SK-N-SH treated with all-trans-retinoic acid at 6 μM for 48 hours (cell line): ENCODE results near the gene OXSR1.

Experiments used
- ATAC-seq: fragments of 200-7000 bp; cut with Tn5 transposase; 3 replicates; pipeline ENCODE4 v1.9.1; 2020; ENCODE audit warnings: mild to moderate bottlenecking, moderate library complexity
- CREB5 ChIP-seq: fragments of 250-450 bp; sonication (Bioruptor Pico); IDR thresholded peaks from 2 replicates; pipeline ENCODE4 v1.5.1; 2020; ENCODE audit warnings: low read depth, mild to moderate bottlenecking, moderate library complexity
- CSDC2 ChIP-seq: fragments of 250-450 bp; sonication (Bioruptor Pico); IDR thresholded peaks from 2 replicates; pipeline ENCODE4 v1.5.0; 2020; ENCODE audit warnings: mild to moderate bottlenecking, moderate library complexity
- CSRNP3 ChIP-seq: fragments of 250-450 bp; sonication (Bioruptor Pico); IDR thresholded peaks from 2 replicates; pipeline ENCODE4 v1.5.1; 2021; ENCODE audit warnings: mild to moderate bottlenecking, moderate library complexity
- ESRRG ChIP-seq: fragments of 250-450 bp; sonication (Bioruptor Pico); IDR thresholded peaks from 2 replicates; pipeline ENCODE4 v1.6.1; 2021; ENCODE audit warnings: mild to moderate bottlenecking
- GLIS3 ChIP-seq: fragments of 250-450 bp; sonication (Bioruptor Pico); IDR thresholded peaks from 2 replicates; pipeline ENCODE4 v1.5.0; 2020; ENCODE audit warnings: mild to moderate bottlenecking, moderate library complexity
- ISL1 ChIP-seq: fragments of 250-450 bp; sonication (Bioruptor Pico); IDR thresholded peaks from 2 replicates; pipeline ENCODE4 v2.1.2; 2022; ENCODE audit warnings: mild to moderate bottlenecking, moderate library complexity
- POU6F1 ChIP-seq: fragments of 250-450 bp; sonication (Bioruptor Pico); IDR thresholded peaks from 2 replicates; pipeline ENCODE4 v1.8.0; 2021; ENCODE audit warnings: low read depth, mild to moderate bottlenecking, moderate library complexity, borderline replicate concordance
- PPARA ChIP-seq: fragments of 250-450 bp; sonication (Bioruptor Pico); IDR thresholded peaks from 2 replicates; pipeline ENCODE4 v1.5.0; 2020; ENCODE audit warnings: mild to moderate bottlenecking, borderline replicate concordance
- RARB ChIP-seq: fragments of 250-450 bp; sonication (Bioruptor Pico); IDR thresholded peaks from 2 replicates; pipeline ENCODE4 v1.8.0; 2021; ENCODE audit warnings: mild to moderate bottlenecking, moderate library complexity
- TCF4 ChIP-seq: fragments of 250-450 bp; sonication (Bioruptor Pico); IDR thresholded peaks from 2 replicates; pipeline ENCODE4 v1.8.0; 2021; ENCODE audit warnings: mild to moderate bottlenecking, moderate library complexity, borderline replicate concordance
- TOX ChIP-seq: fragments of 250-450 bp; sonication (Bioruptor Pico); IDR thresholded peaks from 2 replicates; pipeline ENCODE4 v1.8.0; 2021; ENCODE audit warnings: mild to moderate bottlenecking, moderate library complexity, borderline replicate concordance
- TSHZ2 ChIP-seq: fragments of 250-450 bp; sonication (Bioruptor Pico); IDR thresholded peaks from 2 replicates; pipeline ENCODE4 v1.5.0; 2020; ENCODE audit warnings: mild to moderate bottlenecking, moderate library complexity
- ZC3H10 ChIP-seq: fragments of 250-450 bp; sonication (Bioruptor Pico); IDR thresholded peaks from 2 replicates; pipeline ENCODE4 v1.5.1; 2021; ENCODE audit warnings: mild to moderate bottlenecking, moderate library complexity
- ZFP3 ChIP-seq: fragments of 250-450 bp; sonication (Bioruptor Pico); IDR thresholded peaks from 2 replicates; pipeline ENCODE4 v1.5.0; 2020; ENCODE audit warnings: mild to moderate bottlenecking, moderate library complexity
- ZFP30 ChIP-seq: fragments of 450-650 bp; formaldehyde crosslinking; IDR thresholded peaks from 2 replicates; pipeline ENCODE4 v1.5.0; 2022; ENCODE audit warnings: mild to moderate bottlenecking, moderate library complexity
- ZNF565 ChIP-seq: fragments of 450-650 bp; formaldehyde crosslinking; conservative IDR thresholded peaks from 2 replicates; pipeline ENCODE4 v1.5.0; 2020; ENCODE audit warnings: low read depth, mild to moderate bottlenecking, moderate library complexity
- ZNF70 ChIP-seq: fragments of 450-650 bp; formaldehyde crosslinking; IDR thresholded peaks from 2 replicates; pipeline ENCODE4 v1.5.0; 2020; ENCODE audit warnings: mild to moderate bottlenecking, moderate library complexity
- TF ChIP-seq, protein P1 (sequence below): fragments of 250-450 bp; sonication (Bioruptor Pico); IDR thresholded peaks from 2 replicates; pipeline ENCODE4 v1.8.0; 2020; ENCODE audit warnings: mild to moderate bottlenecking, moderate library complexity, borderline replicate concordance

OXSR1 gene

DNA sequence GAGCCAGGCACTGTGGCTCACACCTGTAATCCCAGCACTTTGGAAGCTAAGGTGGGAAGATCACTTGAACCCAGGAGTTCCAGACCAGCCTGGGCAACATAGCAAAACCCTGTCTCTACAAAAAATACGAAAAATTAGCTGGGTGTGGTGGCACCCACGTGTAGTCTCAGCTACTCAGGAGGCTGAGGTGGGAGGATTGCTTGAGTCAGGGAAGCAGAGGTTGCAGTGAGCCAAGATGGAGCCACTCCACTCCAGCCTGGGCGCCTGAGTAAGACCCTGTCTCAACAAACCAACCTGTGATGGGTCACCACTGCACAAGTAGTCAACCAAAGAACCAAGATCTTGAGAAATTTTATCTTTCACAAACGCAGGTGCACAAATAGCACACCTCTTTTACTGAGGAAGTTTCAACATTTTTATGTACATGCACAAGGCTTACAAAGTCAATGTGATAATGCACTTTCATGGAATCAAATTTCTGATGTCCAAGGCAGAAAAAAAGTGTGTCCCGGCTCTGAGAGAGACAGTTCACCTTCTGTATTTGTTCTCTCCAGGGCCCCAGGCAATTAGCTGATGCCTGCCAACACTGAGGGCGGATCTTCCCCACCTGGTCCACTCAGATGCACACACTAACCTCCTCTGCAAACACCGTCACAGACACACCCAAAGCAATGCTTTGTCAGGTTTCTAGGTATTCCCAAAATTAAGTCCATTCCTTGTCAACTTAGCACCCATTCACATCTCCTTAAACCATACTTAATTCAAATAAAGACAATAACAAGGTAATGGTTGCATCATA is 40.8 kb upstream of the OXSR1 start:
- TF ChIP-seq CREB5 (CRISPR knock-in tag), result no peak
- no peak for TF ChIP-seq ZC3H10 (CRISPR knock-in tag)
- no peak for TF ChIP-seq TOX (CRISPR knock-in tag)
- TF ChIP-seq, protein P1, sequence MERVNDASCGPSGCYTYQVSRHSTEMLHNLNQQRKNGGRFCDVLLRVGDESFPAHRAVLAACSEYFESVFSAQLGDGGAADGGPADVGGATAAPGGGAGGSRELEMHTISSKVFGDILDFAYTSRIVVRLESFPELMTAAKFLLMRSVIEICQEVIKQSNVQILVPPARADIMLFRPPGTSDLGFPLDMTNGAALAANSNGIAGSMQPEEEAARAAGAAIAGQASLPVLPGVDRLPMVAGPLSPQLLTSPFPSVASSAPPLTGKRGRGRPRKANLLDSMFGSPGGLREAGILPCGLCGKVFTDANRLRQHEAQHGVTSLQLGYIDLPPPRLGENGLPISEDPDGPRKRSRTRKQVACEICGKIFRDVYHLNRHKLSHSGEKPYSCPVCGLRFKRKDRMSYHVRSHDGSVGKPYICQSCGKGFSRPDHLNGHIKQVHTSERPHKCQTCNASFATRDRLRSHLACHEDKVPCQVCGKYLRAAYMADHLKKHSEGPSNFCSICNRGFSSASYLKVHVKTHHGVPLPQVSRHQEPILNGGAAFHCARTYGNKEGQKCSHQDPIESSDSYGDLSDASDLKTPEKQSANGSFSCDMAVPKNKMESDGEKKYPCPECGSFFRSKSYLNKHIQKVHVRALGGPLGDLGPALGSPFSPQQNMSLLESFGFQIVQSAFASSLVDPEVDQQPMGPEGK (CRISPR knock-in tag), result no peak
- no peak for TF ChIP-seq TSHZ2 (CRISPR knock-in tag)
- TF ChIP-seq ZNF70 (CRISPR knock-in tag), result no peak
- TF ChIP-seq RARB, result no peak
- TF ChIP-seq ZFP30 (CRISPR knock-in tag), result no peak
- TF ChIP-seq CSDC2 (CRISPR knock-in tag), result no peak
- no peak for TF ChIP-seq ESRRG
- TF ChIP-seq ZNF565, result no peak
- no peak for TF ChIP-seq PPARA (CRISPR knock-in tag)
- ATAC-seq, result no peak

- ATAC-seq, result no peak
- no peak for TF ChIP-seq POU6F1
- no peak for TF ChIP-seq ZFP3 (CRISPR knock-in tag)
- TF ChIP-seq RARB, result no peak
- TF ChIP-seq TOX (CRISPR knock-in tag), result no peak
- TF ChIP-seq ZNF565, result no peak
- no peak for TF ChIP-seq ZC3H10 (CRISPR knock-in tag)
- TF ChIP-seq CREB5 (CRISPR knock-in tag), result no peak
- TF ChIP-seq ISL1, result no peak
- TF ChIP-seq ZFP30 (CRISPR knock-in tag), result no peak
- TF ChIP-seq ZNF70 (CRISPR knock-in tag), result no peak
- no peak for TF ChIP-seq TCF4 (CRISPR knock-in tag)
- no peak for TF ChIP-seq CSRNP3
- no peak for TF ChIP-seq GLIS3 (CRISPR knock-in tag)
- TF ChIP-seq TSHZ2 (CRISPR knock-in tag), result no peak
- TF ChIP-seq ESRRG, result no peak
These were observed 39.8 kb upstream of the OXSR1 start for GRCh38 chr3:38125305-38126120.
